Keratinocyte (primary cell): ENCODE data around the gene SRPK1. TPM values are rescaled to one million over a fixed set of nuclear protein-coding genes. Genes with fewer than 3 reads are reported as not detected.

Experiments
- DNase-seq: peaks from one replicate; pipeline ENCODE4 v3.0.0-alpha.2; 2011; ENCODE audit warnings: low read depth, missing footprints, low spot score
- FAIRE-seq: peaks from 2 replicates; lab custom pipeline; 2011; peaks lifted over from hg19 to GRCh38; lab: Jason Lieb, UNC
- H2AFZ ChIP-seq: 2 replicates; pipeline ENCODE4 v1.6.0; 2012; ENCODE audit warnings: low read length, control low read depth, inconsistent platforms; ENCODE audit not compliant: control insufficient read depth
- H3K27ac ChIP-seq: 2 replicates; pipeline ENCODE4 v1.5.1; 2011; ENCODE audit warnings: low read length; ENCODE audit not compliant: control insufficient read depth, insufficient read depth
- H3K27me3 ChIP-seq: 3 replicates; pipeline ENCODE4 v1.6.0; 2011; ENCODE audit warnings: low read length; ENCODE audit not compliant: control insufficient read depth, insufficient read depth; ENCODE audit errors: extremely low read depth
- H3K36me3 ChIP-seq, 2 experiments: 2 replicates in 1 of 2; 3 replicates in 1 of 2; pipeline ENCODE4 v1.5.1; 2011; ENCODE audit warnings: low read length in 2 of 2, mild to moderate bottlenecking in 1 of 2; ENCODE audit not compliant: control insufficient read depth in 2 of 2, insufficient read depth in 2 of 2; ENCODE audit errors: extremely low read depth in 1 of 2
- H3K4me1 ChIP-seq: 3 replicates; pipeline ENCODE4 v1.5.1; 2011; ENCODE audit warnings: low read length; ENCODE audit not compliant: control insufficient read depth, insufficient read depth; ENCODE audit errors: extremely low read depth
- H3K4me2 ChIP-seq: 3 replicates; pipeline ENCODE4 v1.6.0; 2011; ENCODE audit warnings: low read depth, low read length; ENCODE audit not compliant: control insufficient read depth, insufficient read depth; ENCODE audit errors: extremely low read depth
- H3K4me3 ChIP-seq, 3 experiments: fragments of 200-600 bp in 1 of 3; sonication (generic) in 1 of 3; 2 replicates in 2 of 3; 3 replicates in 1 of 3; pipeline ENCODE4 v1.5.1; 2011 to 2016; ENCODE audit warnings: low read length in 3 of 3, mild to moderate bottlenecking in 3 of 3, control low read depth in 2 of 3, inconsistent platforms in 1 of 3, low read depth in 1 of 3, mixed read lengths in 1 of 3, mixed run types in 1 of 3, moderate library complexity in 1 of 3; ENCODE audit not compliant: control insufficient read depth in 2 of 3, insufficient read depth in 2 of 3; ENCODE audit errors: extremely low read depth in 1 of 3
- H3K79me2 ChIP-seq: 2 replicates; pipeline ENCODE4 v1.6.0; 2012; ENCODE audit warnings: low read length; ENCODE audit not compliant: control insufficient read depth, insufficient read depth
- H3K9ac ChIP-seq: 3 replicates; pipeline ENCODE4 v1.6.0; 2011; ENCODE audit warnings: low read length; ENCODE audit not compliant: control insufficient read depth, insufficient read depth; ENCODE audit errors: extremely low read depth
- H3K9me1 ChIP-seq: 3 replicates; pipeline ENCODE4 v1.6.0; 2011; ENCODE audit warnings: low read length; ENCODE audit not compliant: control insufficient read depth, insufficient read depth; ENCODE audit errors: extremely low read depth
- H3K9me3 ChIP-seq: 2 replicates; pipeline ENCODE4 v1.5.1; 2012; ENCODE audit warnings: low read depth, low read length; ENCODE audit not compliant: control insufficient read depth
- H4K20me1 ChIP-seq: 3 replicates; pipeline ENCODE4 v1.6.0; 2011; ENCODE audit warnings: low read length; ENCODE audit not compliant: control insufficient read depth, insufficient read depth; ENCODE audit errors: extremely low read depth
- CTCF ChIP-seq, 3 experiments: IDR thresholded peaks in 1 of 3; conservative IDR thresholded peaks in 1 of 3; optimal IDR thresholded peaks in 1 of 3; 2 replicates in 2 of 3; 3 replicates in 1 of 3; pipeline versions ENCODE3 to v1.5.1; 2011; ENCODE audit warnings: low read length in 3 of 3, mild to moderate bottlenecking in 3 of 3, moderate library complexity in 2 of 3, control low read depth in 1 of 3, inconsistent platforms in 1 of 3; ENCODE audit not compliant: insufficient read depth in 2 of 3; ENCODE audit errors: extremely low read depth in 1 of 3
- EZH2 ChIP-seq: IDR thresholded peaks from one replicate; pipeline ENCODE4 v1.6.1; 2012; ENCODE audit warnings: inconsistent platforms, mild to moderate bottlenecking, low read length, moderate library complexity
- dilution Hi-C: fragments of 300-500 bp; cut with MboI; formaldehyde crosslinking; loops from one replicate; pipeline ENCODE4 v1.7.0; 2020; ENCODE audit warnings: low sequenced_read_pairs; ENCODE audit not compliant: extremely low pct_ligation_motif_present
- polyA plus RNA-seq, 5 experiments: library from polyadenylated mRNA; depleted of rRNA in 3 of 5; stranded (reverse) in 3 of 5; stranded (forward) in 1 of 5; unstranded in 1 of 5; fragments of >200 nt; gene quantifications; 1 replicate in 1 of 5; 2 replicates in 3 of 5; 3 replicates in 1 of 5; pipeline versions ENCODE4 v1.2.1 to v1.2.3, GENCODE V29; 2011 to 2012; ENCODE audit warnings: missing spikeins in 2 of 5, low read depth in 1 of 5, low replicate concordance in 1 of 5

Gene SRPK1
- polyA plus RNA-seq, 1 donor (not counting 4 experiments of a cell fraction or from before 2014, with no cell fraction given) = 64.1 TPM

GRCh38 chr6:35907750-35908149, 13.1 kb downstream of the SRPK1 start:
- peaks cover 9 to 26% of the 10 kb centered on the region in 2 experiments for H3K36me3 ChIP-seq
- H4K20me1 ChIP-seq = peaks cover 2% of the 10 kb centered on the region
- no peaks in the 10 kb centered on the region for H3K9me3 ChIP-seq
- H3K27ac ChIP-seq = no peak overlapping the region
- TF ChIP-seq CTCF (optimal IDR thresholded peaks at IDR 0.05 in 1 of 3, IDR thresholded peaks at IDR 0.05 in 1 of 3, conservative IDR thresholded peaks at IDR 0.05 in 1 of 3; ENCODE audit: extremely low read depth in 1 of 3, insufficient read depth in 2 of 3, low read length in 3 of 3) (no peak), EZH2 (no peak)
- H3K9me1 ChIP-seq = no peaks in the 10 kb centered on the region
- H3K27me3 ChIP-seq = no peaks in the 10 kb centered on the region
- no peak overlapping the region for H3K4me2 ChIP-seq
- no peak overlapping the region for H3K4me3 ChIP-seq
- peaks cover 8% of the 10 kb centered on the region for H3K4me1 ChIP-seq
- FAIRE-seq (no peak), DNase-seq (no peak)
- peaks cover 85% of the 10 kb centered on the region for H3K79me2 ChIP-seq
- H3K9ac ChIP-seq = no peak overlapping the region
- dilution Hi-C loops = no loop called here
- no peak overlapping the region for H2AFZ ChIP-seq

- no peaks in the 10 kb centered on the region for H3K9me3 ChIP-seq
- no peak overlapping the region for H3K4me3 ChIP-seq
- no peak for TF ChIP-seq CTCF (optimal IDR thresholded peaks at IDR 0.05 in 1 of 3, IDR thresholded peaks at IDR 0.05 in 1 of 3, conservative IDR thresholded peaks at IDR 0.05 in 1 of 3; ENCODE audit: extremely low read depth in 1 of 3, insufficient read depth in 2 of 3, low read length in 3 of 3)
- no peak for TF ChIP-seq EZH2
- no peak for FAIRE-seq
- H3K4me2 ChIP-seq = no peak overlapping the region
- peaks cover 84% of the 10 kb centered on the region for H3K79me2 ChIP-seq
- H3K4me1 ChIP-seq = peaks cover 8% of the 10 kb centered on the region
- no peak overlapping the region for H2AFZ ChIP-seq
- peaks cover 5 to 16% of the 10 kb centered on the region in 2 experiments for H3K36me3 ChIP-seq
- peaks cover 2% of the 10 kb centered on the region for H4K20me1 ChIP-seq
- H3K9ac ChIP-seq = no peak overlapping the region
- H3K27ac ChIP-seq = no peak overlapping the region
- H3K9me1 ChIP-seq = no peaks in the 10 kb centered on the region
- H3K27me3 ChIP-seq = no peaks in the 10 kb centered on the region
- no peak for DNase-seq
- dilution Hi-C loops = no loop called here
Measured at GRCh38 chr6:35906499-35906846, 14.4 kb downstream of the SRPK1 start.
